GM23338 (cell line): Measurements from ENCODE around the gene C1QTNF4.

ENCODE experiments used
- EZH2 ChIP-seq: fragments of 200-600 bp; sonication (generic); IDR thresholded peaks from one replicate; pipeline ENCODE4 v1.8.0; 2017; ENCODE audit warnings: antibody characterized with exemption, mild to moderate bottlenecking, low read depth; ENCODE audit not compliant: unreplicated experiment
- EZH2phosphoT487 ChIP-seq: fragments of 200-600 bp; sonication (generic); IDR thresholded peaks from one replicate; pipeline ENCODE4 v1.8.1; 2018; ENCODE audit warnings: antibody characterized with exemption; ENCODE audit not compliant: unreplicated experiment
- JUNB ChIP-seq: IDR thresholded peaks from one replicate; pipeline ENCODE4 v1.6.1; 2016; ENCODE audit warnings: antibody characterized with exemption; ENCODE audit not compliant: unreplicated experiment
- ZNF331 ChIP-seq: fragments of 250-450 bp; sonication (Bioruptor Pico); IDR thresholded peaks from 2 replicates; pipeline ENCODE4 v1.5.0; 2020; ENCODE audit warnings: low read depth, mild to moderate bottlenecking, moderate library complexity
- TF ChIP-seq, protein P1 (sequence below), 2 experiments: fragments of 200-600 bp in 1 of 2; sonication (generic) in 1 of 2; conservative IDR thresholded peaks; 2 replicates each; pipeline versions ENCODE4 v1.5.1 to v1.6.1; 2016 to 2017; ENCODE audit warnings: antibody characterized with exemption in 2 of 2, low read depth in 2 of 2, mild to moderate bottlenecking in 2 of 2, moderate library complexity in 1 of 2
- TF ChIP-seq, protein P2 (sequence below): IDR thresholded peaks from one replicate; pipeline ENCODE4 v1.6.1; 2018; ENCODE audit warnings: antibody characterized with exemption; ENCODE audit not compliant: unreplicated experiment

DNA sequence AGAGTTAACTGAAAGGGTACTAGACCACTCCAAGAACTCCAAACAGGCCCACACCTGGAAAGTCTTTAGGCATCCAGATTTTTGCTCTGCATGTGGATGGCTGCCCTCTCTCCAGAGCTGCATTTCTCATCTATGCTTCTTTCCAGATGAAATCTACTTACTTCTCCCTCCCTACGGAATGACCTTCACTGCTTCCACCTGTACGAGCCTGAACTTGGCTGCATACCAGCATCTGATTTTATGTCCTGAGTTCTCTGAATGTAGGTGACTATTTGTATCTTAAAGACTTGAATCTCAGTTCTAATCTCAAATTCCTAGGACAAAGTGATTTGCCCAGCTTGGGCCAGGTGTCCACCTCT is 54.6 kb downstream of the C1QTNF4 start:
- TF ChIP-seq, protein P1, sequence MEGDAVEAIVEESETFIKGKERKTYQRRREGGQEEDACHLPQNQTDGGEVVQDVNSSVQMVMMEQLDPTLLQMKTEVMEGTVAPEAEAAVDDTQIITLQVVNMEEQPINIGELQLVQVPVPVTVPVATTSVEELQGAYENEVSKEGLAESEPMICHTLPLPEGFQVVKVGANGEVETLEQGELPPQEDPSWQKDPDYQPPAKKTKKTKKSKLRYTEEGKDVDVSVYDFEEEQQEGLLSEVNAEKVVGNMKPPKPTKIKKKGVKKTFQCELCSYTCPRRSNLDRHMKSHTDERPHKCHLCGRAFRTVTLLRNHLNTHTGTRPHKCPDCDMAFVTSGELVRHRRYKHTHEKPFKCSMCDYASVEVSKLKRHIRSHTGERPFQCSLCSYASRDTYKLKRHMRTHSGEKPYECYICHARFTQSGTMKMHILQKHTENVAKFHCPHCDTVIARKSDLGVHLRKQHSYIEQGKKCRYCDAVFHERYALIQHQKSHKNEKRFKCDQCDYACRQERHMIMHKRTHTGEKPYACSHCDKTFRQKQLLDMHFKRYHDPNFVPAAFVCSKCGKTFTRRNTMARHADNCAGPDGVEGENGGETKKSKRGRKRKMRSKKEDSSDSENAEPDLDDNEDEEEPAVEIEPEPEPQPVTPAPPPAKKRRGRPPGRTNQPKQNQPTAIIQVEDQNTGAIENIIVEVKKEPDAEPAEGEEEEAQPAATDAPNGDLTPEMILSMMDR (conservative IDR thresholded peaks at IDR 0.05; ENCODE audit: low read depth in 2 of 2) = 0 out of 4 replicates have a peak, but pooled peaks of 1 of the 2 experiments have one; percentile 13
- TF ChIP-seq, protein P2, sequence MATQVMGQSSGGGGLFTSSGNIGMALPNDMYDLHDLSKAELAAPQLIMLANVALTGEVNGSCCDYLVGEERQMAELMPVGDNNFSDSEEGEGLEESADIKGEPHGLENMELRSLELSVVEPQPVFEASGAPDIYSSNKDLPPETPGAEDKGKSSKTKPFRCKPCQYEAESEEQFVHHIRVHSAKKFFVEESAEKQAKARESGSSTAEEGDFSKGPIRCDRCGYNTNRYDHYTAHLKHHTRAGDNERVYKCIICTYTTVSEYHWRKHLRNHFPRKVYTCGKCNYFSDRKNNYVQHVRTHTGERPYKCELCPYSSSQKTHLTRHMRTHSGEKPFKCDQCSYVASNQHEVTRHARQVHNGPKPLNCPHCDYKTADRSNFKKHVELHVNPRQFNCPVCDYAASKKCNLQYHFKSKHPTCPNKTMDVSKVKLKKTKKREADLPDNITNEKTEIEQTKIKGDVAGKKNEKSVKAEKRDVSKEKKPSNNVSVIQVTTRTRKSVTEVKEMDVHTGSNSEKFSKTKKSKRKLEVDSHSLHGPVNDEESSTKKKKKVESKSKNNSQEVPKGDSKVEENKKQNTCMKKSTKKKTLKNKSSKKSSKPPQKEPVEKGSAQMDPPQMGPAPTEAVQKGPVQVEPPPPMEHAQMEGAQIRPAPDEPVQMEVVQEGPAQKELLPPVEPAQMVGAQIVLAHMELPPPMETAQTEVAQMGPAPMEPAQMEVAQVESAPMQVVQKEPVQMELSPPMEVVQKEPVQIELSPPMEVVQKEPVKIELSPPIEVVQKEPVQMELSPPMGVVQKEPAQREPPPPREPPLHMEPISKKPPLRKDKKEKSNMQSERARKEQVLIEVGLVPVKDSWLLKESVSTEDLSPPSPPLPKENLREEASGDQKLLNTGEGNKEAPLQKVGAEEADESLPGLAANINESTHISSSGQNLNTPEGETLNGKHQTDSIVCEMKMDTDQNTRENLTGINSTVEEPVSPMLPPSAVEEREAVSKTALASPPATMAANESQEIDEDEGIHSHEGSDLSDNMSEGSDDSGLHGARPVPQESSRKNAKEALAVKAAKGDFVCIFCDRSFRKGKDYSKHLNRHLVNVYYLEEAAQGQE = no peak
- TF ChIP-seq ZNF331 (CRISPR knock-in tag) = no peak
- no peak for TF ChIP-seq EZH2
- TF ChIP-seq JUNB = no peak
- no peak for TF ChIP-seq EZH2phosphoT487
